HG02571 (cell line): ENCODE measurements around the gene SVIL.
A peak's percentile ranks its signal among the peaks of the same experiment; 100 is the strongest.
"Not testable (repeated sequence)": the region's sequence is repeated elsewhere in the genome, so short reads cannot be mapped to it uniquely, and the experiment has no call there.

Source experiments
- ATAC-seq: cut with Tn5 transposase; IDR thresholded peaks from one replicate; pipeline ENCODE4 v1.9.1; 2021; ENCODE audit warnings: mild to moderate bottlenecking, moderate library complexity; ENCODE audit not compliant: unreplicated experiment

Gene SVIL

GRCh38 chr10:29495366-29495765 lies 139.4 kb downstream of the SVIL start:
- ATAC-seq, result no peak

DNA sequence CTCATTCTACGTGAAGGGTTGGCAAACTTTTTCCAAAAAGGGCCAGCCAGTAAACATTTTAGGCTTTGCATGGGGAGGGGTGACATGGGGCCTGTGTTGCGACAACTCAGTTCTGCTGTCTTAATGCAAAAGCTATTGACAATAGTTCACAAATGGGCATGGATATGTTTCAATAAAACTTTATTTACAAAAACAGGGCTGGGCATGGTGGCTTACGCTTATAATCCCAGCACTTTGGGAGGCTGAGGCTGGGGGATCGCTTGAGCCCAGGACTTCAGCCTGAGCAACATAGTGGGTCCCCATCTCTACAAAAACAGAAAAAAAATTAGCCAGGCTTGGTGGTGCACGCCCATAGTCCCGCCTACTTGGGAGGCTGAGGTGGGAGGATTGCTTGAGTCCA lies 141.1 kb downstream of the SVIL start:
- ATAC-seq, result no peak

GRCh38 chr10:29492774-29493173 lies 142.0 kb downstream of the SVIL start:
- no peak for ATAC-seq

- no peak for ATAC-seq
Observed at GRCh38 chr10:29491918-29492317, 142.9 kb downstream of the SVIL start.

GRCh38 chr10:29490781-29491280 lies 143.9 kb downstream of the SVIL start:
- not testable (repeated sequence) for ATAC-seq

- not testable (repeated sequence) for ATAC-seq
Observed at GRCh38 chr10:29488471-29488870, 146.3 kb downstream of the SVIL start.

- not testable (repeated sequence) for ATAC-seq
Observed at GRCh38 chr10:29487884-29488266, 146.9 kb downstream of the SVIL start.

DNA sequence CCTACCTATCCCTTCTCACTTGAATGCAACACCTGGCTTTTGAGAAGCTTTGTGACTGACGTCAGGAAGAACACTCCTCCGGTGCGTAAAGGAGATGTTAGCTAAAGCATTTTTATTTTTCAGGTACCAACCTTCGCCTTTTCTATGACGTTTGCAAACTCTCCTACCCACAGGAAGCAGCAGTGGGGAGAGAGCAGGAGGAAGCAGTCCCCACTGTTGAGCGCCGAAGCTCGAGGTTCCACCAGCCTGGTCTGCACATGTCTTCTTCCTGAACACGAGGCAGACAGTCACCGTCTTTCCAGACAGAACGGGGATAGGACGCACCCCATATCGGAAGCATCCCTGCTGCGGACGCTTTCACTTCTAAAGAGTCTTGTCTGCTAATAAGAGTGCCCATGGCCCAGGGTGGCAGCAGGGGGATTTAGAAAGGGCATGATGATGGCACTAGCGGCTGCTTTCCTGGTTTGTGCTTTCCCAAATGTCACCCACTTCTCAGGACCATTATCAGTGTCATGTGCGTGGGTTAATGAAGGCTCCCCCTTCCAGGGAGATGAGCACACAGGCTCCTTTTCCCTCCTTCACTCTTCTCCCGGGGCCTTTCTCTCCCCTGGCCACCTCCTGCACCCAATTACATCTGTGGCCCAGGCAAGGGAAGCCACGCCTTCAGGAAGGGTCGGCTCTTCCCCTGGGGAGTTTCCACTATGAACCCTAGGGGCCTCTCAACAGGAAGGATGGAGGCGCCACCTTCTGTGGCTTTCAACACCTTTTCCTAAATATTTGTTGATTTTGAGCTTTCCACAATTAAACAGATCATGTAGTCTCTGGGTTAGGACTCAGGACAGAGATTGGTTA lies 147.5 kb downstream of the SVIL start:
- not testable (repeated sequence) for ATAC-seq

DNA sequence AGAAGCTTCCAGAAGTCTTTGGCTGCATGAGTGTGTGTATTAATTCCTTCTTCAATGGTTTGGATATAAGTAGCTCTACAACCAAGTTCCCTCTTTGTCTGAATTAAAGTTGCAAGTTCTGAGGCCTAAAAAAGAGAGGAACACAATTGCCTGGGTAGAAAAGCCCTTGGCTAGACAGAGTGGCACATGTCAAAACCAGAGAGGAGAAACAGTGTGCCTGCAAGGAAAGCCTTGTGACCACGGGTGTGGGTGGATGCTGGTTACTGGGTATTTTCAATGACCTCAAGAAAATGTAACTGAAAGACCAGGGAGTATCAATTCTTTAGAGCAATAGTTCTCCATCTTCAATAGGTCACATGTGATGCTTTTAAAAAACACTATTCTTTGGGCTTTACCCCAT lies 148.3 kb downstream of the SVIL start:
- peak; percentile 67 for ATAC-seq

- ATAC-seq, result not testable (repeated sequence)
Observed at GRCh38 chr10:29484677-29485076, 150.1 kb downstream of the SVIL start.

- ATAC-seq, result no peak
Observed at GRCh38 chr10:29482591-29483431, 152.0 kb downstream of the SVIL start.

DNA sequence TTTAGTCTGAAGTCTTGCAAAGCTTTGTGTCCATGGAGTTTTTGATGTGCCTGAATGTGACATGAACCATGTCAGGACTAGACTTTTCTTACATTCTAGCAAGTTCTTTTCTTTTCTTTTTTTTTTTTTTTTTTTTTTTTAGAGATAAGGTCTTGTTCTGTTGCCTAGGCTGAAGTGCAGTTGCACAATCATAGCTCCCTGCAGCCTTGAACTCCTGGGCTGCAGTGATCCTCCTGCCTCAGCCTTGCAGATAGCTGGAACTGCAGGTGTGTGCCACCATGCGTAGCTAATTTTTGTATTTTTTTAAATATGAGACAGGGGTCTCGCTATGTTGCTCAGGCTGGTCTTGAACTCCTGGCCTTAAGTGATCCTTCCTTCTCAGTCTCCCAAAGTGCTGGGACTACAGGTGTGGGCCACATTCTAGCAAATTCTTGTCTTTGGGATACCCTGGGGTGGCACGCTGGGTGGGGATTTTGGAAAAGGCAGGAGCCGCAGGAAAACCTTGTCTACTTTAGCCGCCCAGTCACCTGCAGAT lies 152.8 kb downstream of the SVIL start:
- ATAC-seq, result no peak

GRCh38 chr10:29479981-29480954 lies 154.5 kb downstream of the SVIL start:
- ATAC-seq, result no peak

DNA sequence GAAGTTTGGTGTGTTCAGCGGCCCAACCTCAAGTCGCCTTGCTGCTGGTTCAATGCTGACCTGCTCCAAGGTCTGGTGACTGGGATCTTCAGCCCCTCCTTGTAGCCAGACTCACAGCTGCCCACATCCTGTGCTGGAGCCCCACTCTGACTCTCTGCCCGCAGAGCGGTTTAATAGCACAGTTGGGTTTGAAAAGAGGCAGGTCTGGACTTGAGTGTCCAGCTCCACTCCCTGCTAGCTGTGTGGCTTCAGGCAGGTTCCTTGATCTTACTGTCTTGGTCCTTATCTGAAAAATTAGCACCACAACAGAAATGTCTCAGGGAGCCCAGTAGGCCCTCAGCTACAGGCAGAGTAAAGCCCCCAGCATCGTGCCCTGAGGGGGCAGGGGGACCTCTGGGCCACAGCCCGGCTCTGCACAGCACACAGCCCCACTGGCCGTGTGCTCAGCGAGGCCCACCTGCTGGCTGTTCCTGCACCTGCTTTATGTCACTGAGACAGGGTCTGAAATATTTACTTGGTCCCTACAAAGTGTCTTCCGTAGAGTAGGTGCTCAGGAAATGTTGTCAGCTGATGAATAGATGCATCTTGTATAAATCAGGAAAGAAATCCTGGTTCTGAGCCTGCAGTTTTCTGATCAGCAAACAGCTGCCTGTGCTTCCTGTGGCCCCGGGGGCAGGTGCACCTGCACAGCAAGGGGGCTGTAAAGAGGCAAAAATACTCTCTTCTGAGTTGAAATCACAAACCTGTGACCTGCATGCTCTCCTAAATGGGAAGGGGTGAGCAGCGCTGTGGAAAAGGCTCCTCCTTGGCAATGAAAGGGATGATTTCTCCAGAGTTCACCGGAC lies 155.5 kb downstream of the SVIL start:
- no peak for ATAC-seq

GRCh38 chr10:29473406-29474100 lies 161.2 kb downstream of the SVIL start:
- no peak for ATAC-seq

- ATAC-seq, result no peak
Observed at GRCh38 chr10:29473087-29473356, 161.7 kb downstream of the SVIL start.

DNA sequence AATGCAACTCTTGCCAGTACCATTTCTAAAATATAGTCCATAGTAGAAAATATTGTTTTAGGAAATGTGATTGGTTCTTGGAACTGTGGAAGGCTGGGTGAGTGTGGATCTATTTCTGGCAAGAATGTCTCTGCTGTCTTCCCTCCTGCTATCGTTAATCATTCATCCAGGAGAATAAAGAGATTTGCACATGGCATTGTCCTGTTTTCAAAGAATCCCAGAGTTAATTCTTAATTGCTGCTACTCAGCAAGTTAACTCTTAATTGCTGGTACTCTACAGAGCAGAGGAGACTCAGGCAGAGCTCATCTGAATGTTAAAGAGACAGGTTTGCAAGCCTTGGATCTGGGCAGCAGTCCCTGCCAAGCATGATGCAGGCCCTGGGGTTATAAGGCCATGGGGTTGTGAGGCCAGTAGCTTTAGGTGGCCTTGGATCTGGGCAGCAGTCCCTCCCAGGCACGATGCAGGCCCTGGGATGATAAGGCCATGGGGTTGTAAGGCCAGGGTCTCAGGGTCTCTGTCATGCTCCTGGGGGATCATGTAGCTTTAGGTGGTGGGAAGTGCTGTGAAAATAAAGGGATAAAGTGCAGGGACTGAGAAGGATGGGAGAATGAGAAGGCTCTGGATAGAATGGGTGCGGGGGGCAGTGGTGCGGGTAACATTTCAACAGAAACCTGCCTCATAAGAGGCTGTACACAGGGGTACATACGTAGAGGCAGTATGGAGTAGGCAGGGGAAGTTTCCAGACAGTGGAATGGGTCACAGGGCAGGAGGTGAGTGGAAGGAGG lies 162.3 kb downstream of the SVIL start:
- ATAC-seq, result no peak

- no peak for ATAC-seq
Observed at GRCh38 chr10:29471544-29471859, 163.3 kb downstream of the SVIL start.
